Activated effector memory CD4-positive, alpha-beta T cell treated with anti-CD3 and anti-CD28 coated beads, Interleukin-2, amount 50 U/mL, for 16 hours (primary cell): ENCODE results near the gene PSME3IP1.
"Not testable (repeated sequence)": the region's sequence is repeated elsewhere in the genome, so short reads cannot be mapped to it uniquely, and the experiment has no call there.

Experiments used
- DNase-seq: peaks from one replicate; pipeline ENCODE4 v3.0.0-alpha.2; 2020

Gene PSME3IP1

GRCh38 chr16:57123216-57123973, 62.4 kb downstream of the PSME3IP1 start:
- DNase-seq = no peak

GRCh38 chr16:57118461-57119084, 67.3 kb downstream of the PSME3IP1 start:
- DNase-seq = no peak

GRCh38 chr16:57115514-57116182, 70.2 kb downstream of the PSME3IP1 start:
- no peak for DNase-seq

GRCh38 chr16:57115168-57115513, 70.7 kb downstream of the PSME3IP1 start:
- DNase-seq = no peak

GRCh38 chr16:57113664-57114063, 72.2 kb downstream of the PSME3IP1 start:
- no peak for DNase-seq

- DNase-seq = no peak
Measured at GRCh38 chr16:57113042-57113453, 72.8 kb downstream of the PSME3IP1 start.

GRCh38 chr16:57112403-57113041, 73.3 kb downstream of the PSME3IP1 start:
- no peak for DNase-seq

GRCh38 chr16:57111420-57111819, 74.4 kb downstream of the PSME3IP1 start:
- DNase-seq = no peak

GRCh38 chr16:57110937-57111336, 74.9 kb downstream of the PSME3IP1 start:
- no peak for DNase-seq

GRCh38 chr16:57109259-57110105, 76.4 kb downstream of the PSME3IP1 start:
- DNase-seq = not testable (repeated sequence)

- no peak for DNase-seq
Measured at GRCh38 chr16:57108432-57108831, 77.4 kb downstream of the PSME3IP1 start.

GRCh38 chr16:57107321-57107922, 78.4 kb downstream of the PSME3IP1 start:
- no peak for DNase-seq

GRCh38 chr16:57106767-57107166, 79.1 kb downstream of the PSME3IP1 start:
- DNase-seq = no peak

GRCh38 chr16:57105184-57105583, 80.7 kb downstream of the PSME3IP1 start:
- no peak for DNase-seq

- DNase-seq = no peak
Measured at GRCh38 chr16:57104706-57105105, 81.1 kb downstream of the PSME3IP1 start.

GRCh38 chr16:57102888-57103851, 82.7 kb downstream of the PSME3IP1 start:
- no peak for DNase-seq
